Skin epidermis (tissue), 12 donors: Measurements from ENCODE around the gene SIM2.

Source experiments
- H3K27ac ChIP-seq, 21 experiments: fragments of 200-600 bp; sonication (generic) in 11 of 21; one replicate each; pipeline ENCODE4 v1.5.0; 2020; ENCODE audit warnings: mild to moderate bottlenecking in 3 of 21, inconsistent platforms in 2 of 21, moderate library complexity in 2 of 21
- H3K4me3 ChIP-seq, 7 experiments: fragments of 200-600 bp; sonication (generic) in 2 of 7; one replicate each; pipeline ENCODE4 v1.5.0; 2020; ENCODE audit warnings: inconsistent platforms in 2 of 7, mild to moderate bottlenecking in 2 of 7, moderate library complexity in 1 of 7

SIM2 gene

DNA sequence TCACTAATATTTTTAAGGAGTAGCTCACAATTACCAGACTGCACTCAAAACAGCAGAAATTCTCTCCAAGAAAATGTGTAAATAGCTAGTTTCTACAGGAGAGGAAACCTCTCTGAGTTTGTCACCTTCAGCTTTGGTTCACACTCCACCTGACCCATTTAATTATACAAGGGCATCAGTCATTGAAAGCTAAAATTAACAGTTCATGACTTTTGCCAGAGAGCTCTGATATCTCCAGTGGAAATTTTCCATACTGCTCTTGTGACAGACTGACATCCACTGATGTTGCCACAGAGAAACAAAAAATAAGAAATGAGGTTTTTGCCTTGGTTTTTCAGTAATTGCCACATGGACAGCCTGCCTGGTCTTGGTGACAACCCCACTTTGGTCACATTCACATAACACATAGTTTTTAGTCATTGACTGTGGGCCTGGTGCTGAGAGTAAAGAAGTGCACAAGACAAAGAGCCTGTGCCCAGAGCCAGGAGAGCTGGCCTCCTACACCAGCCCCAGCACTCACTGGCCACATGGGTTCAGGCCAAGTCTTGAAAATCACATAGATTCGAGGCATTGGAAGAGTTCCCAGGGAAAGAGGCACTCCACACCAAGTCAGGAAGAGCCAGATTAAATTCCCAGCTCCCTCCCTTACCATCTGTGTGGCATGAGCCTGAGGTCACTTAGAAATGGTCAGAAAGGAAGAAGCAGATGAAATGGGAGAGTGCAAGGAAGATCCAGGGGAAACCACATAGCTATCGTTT lies 13.8 kb upstream of the SIM2 start:
- no peak overlapping the region for H3K27ac ChIP-seq
- H3K4me3 ChIP-seq: no peak overlapping the region

DNA sequence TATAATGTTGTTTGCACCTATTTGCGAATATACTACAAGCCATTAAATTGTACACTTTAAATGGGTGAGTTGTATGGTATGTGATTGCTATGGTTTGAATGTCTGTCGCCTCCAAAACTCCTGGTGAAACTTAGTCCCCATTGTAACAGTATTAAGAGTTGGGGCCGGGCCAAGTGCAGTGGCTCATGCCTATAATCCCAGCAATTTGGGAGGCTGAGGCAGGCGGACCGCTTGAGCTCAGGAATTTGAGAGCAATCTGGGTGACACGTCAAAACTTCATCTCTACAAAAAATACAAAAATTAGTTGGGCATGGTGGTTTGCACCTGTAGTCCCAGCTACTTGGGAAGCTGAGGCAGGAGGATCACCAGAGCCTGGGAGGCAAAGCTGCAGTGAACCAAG lies 12.0 kb upstream of the SIM2 start:
- H3K27ac ChIP-seq: no peak overlapping the region
- H3K4me3 ChIP-seq: no peak overlapping the region

- no peak overlapping the region for H3K27ac ChIP-seq
- H3K4me3 ChIP-seq: no peak overlapping the region
Measured at GRCh38 chr21:36688324-36688723, 10.6 kb upstream of the SIM2 start.

- Histone ChIP-seq H3K27ac (no peak overlapping the region), H3K4me3 (no peak overlapping the region)
Measured at GRCh38 chr21:36689324-36689723, 9.6 kb upstream of the SIM2 start.

DNA sequence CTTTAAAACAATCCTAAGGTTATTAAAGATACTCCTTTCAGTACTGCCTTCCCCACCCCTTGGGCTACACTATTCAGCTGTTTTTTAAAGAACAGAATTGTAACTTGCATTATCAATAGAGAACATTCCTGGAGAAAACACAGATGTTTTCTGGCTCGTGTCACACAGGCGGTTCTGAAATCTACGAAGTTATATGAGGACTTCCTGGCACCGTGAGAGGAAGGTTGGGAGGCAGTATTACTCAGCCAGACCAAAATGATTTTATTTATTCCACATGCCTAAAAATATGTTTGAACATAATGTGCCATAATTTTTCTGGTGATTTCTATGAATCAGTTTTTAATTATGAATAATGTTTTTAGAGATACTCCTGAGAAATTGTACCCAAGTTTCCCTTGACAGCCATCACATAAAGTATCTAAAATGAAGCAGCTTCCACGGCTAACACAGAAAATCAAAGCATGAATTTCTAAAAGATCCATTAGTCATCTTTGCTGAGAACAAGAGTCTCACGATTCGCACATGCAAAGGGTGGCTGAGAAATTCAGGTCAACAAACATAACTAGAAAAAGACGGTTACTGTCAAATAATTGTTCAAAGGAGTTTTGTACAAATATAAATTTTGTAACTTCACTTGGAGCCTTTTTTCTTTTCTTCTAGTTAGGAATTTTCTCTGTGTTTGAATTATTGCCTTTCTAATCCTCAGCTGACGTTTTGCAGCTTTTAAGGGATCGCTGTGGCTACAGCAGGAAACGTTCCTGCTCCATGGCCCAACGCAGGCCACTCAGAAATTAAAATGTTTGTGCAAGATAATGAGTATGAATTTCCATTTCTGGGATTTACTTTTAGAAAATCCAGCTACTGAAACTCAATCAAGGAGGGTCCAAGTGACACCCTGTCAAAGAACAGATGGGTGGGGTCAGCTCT lies 8.0 kb upstream of the SIM2 start:
- Histone ChIP-seq H3K27ac (no peak overlapping the region), H3K4me3 (no peak overlapping the region)

DNA sequence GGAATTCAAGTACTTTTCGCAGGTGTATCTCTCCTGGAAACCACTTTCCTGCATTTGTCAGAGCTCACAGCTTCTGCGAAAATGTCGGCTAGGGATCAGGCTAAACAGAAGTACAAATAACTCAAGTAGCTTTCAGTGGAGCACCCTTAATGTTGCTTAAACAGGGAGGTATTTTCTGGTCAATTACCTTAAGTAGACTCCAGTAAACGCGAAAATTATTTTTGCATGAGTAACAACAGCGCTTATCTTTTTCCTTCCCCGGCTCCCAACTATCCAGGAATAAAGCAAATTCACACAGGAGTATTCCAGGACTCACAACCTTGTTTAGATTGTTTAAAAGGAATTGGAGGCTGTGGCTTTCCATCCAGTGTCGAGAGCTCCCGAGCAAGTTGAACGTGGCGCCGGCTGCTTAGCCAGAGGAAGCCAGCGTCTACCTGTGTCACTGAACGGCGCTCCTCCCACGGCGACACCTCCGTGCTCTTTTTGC lies 7.3 kb upstream of the SIM2 start:
- Histone ChIP-seq H3K4me3 (no peak overlapping the region), H3K27ac (no peak overlapping the region)

DNA sequence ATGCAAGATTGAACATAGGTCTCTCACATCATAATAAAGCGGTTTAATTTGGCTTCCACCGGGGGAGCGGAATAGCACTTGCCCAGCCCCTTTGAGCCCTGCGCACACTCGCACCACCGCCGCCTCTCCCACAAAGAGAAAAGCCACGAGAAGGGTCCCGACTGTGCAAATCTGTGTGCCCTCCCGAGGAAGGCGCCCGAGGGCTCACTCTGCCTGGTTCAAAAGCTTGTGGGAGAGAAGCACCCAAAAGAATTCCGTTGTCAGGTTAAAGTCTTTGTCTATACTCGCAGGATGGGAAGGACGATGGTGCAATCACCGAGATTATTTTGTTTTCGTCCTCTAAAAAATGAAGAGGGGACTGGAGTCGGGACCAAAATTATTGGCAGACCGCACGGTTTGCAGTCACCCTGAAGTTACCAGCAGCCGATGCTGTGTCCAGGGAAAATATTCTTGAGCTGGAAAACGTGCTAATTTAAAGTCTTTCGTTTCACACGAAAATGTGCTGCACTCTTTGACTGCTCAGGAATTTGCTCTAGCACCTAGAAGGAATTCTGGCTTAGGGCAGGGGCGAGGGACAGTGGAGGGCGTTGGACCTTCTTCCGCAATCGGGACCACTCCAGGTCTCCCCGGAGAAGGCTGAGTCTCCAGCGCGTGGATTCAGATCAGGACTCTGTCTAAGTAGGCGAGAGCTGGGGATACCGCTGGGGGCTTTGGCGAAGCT lies 6.6 kb upstream of the SIM2 start:
- Histone ChIP-seq H3K27ac (no peak overlapping the region), H3K4me3 (no peak overlapping the region)

DNA sequence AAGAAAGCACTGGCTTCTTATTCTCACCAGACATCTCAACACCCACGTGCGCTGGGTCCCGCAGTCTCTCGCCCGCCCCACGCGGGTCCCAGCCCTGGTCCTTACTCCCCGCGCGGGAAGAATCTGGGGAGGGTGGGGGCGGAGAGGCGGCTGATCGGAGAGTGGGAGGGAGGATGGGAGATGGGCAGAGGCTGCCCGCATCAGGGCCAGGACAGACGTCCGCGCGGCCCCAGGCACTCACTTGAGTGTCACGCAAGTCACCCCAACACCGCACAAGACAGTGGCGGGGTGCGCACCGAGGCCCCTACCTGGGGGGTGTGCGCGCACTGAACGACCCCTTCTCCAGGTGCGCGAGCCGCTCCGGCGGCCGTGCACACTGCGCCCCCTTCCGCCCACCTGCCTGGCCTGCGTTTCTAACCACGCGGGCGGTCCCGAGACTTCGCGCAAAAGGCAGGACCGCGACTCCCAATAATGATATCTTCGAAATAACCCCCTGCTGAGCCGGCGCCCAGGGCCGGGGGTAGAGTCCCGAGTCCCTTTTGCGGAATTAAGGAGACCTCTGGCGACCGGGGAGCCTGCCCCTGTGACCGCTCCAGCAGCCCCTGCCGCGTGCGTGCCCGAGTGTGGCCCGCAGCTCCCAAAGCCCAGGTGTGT lies 6.0 kb upstream of the SIM2 start:
- Histone ChIP-seq H3K27ac (no peak overlapping the region), H3K4me3 (no peak overlapping the region)

DNA sequence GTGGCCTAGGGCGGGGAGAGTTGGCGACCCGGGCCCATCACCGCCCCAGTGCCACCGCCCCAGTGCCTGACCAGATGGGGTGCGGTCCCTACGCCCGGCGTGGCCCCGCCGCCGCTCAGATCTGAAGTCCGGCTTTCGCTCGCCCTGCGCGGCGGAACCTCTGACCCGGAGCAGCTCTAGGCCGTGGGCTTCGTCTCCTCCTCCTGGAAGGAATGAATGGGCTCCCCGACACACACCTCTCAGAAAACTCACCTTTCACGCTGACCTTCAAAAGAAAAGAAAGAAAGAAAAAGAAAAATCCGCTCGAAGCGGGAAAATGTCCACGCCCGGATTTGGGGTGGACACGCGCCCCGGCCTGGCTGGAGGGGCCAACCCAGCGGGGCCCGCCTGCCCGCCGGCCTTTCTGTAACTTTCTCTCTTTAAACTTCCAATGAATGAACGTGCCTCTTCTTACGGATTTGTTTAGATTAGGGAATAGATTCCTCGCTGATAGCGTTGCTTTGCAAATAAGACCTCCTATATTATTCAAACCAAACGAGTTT lies 5.4 kb upstream of the SIM2 start:
- Histone ChIP-seq H3K4me3 (no peak overlapping the region), H3K27ac (no peak overlapping the region)

- no peak overlapping the region for H3K27ac ChIP-seq
Measured at GRCh38 chr21:36694031-36694515, 4.8 kb upstream of the SIM2 start.

GRCh38 chr21:36694593-36695282 lies 4.2 kb upstream of the SIM2 start:
- no peak overlapping the region for H3K27ac ChIP-seq

More at GRCh38 chr21:36694031-36694515, 4.8 kb upstream of the SIM2 start:
- no peak overlapping the region for H3K4me3 ChIP-seq

GRCh38 chr21:36695283-36695634 lies 3.7 kb upstream of the SIM2 start:
- Histone ChIP-seq H3K4me3 (no peak overlapping the region), H3K27ac (no peak overlapping the region)

More at GRCh38 chr21:36694593-36695282, 4.2 kb upstream of the SIM2 start:
- no peak overlapping the region for H3K4me3 ChIP-seq

- H3K27ac ChIP-seq: no peak overlapping the region
- H3K4me3 ChIP-seq: no peak overlapping the region
Measured at GRCh38 chr21:36695671-36696389, 3.1 kb upstream of the SIM2 start.

DNA sequence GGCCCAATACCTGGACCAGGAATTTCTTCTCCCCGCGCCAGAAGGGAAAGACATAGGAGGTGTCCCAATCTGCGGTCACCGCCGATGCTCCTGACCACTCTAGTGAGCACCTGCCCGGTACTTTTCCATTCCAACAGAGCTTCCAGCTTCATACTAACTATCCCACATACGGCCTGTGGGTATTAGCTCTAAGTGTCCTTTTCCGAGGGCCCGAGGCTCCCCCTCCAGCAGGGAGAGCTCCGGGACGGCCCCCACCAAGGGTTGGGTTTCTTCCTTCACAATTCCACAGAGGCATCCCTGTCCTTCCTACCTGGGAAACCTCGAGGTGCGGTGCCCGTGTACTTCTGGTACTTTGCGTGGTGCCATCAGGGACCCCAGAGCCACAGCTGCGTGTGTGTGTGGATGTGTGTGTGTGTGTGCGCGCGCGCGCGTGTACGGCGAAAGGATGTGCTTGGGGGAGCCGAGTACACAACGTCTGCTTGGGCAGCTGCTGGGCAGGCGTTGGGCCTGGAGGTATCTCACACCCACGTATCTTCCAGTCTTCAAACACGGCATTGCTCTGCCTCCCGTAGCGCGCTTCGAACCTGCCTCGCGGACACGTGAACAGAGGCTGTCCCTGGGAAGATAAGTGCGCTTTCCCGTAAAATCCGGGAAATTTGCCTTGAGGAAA lies 2.4 kb upstream of the SIM2 start:
- H3K27ac ChIP-seq: no peak overlapping the region
- no peak overlapping the region for H3K4me3 ChIP-seq

GRCh38 chr21:36697060-36697850 lies 1.7 kb upstream of the SIM2 start:
- H3K4me3 ChIP-seq: no peak overlapping the region
- H3K27ac ChIP-seq: no peak overlapping the region

- H3K27ac ChIP-seq: no peak overlapping the region
- H3K4me3 ChIP-seq: peak overlapping the region in 3 of 7 experiments; percentile 30 to 39 (median 33)
Measured at GRCh38 chr21:36697851-36698384, 997 bp upstream of the SIM2 start.
